ENCODE data around the gene KIF27. TPM values are rescaled to one million over a fixed set of nuclear protein-coding genes. Genes with fewer than 3 reads are reported as not detected.

The KIF27 gene
- total RNA-seq, 4 donors from 2014 or later, result 0.75 to 5.2 (median 3.6) TPM

- Histone ChIP-seq H3K36me3 (peaks cover 0 to 7% (median 4%) of the 10 kb centered on the region in 4 donors), H3K27ac (no peak overlapping the region), H3K4me3 (no peak overlapping the region), H3K27me3 (no peaks in the 10 kb centered on the region), H3K9me3 (no peaks in the 10 kb centered on the region), H3K4me1 (no peaks in the 10 kb centered on the region)
- in situ Hi-C loops (cut with MboI; ENCODE audit: low pct_ligation_motif_present in 1 of 4, low pct_unique_long_range_greater_than_20kb in 1 of 4, low sequenced_read_pairs in 3 of 4) (loop anchor here in 2 of 4 donors (25.0 kb wide), 1 partner anchor 222 kb away; no protein-coding TSS in a partner anchor), intact Hi-C loops (cut with DNase I; ENCODE audit: low total_unique reads) (no loop called here)
- TF ChIP-seq EP300 (IDR thresholded peaks at IDR 0.05; ENCODE audit: low read depth) (no peak), CTCF (IDR thresholded peaks at IDR 0.05) (no peak), POLR2AphosphoS5 (IDR thresholded peaks at IDR 0.05) (no peak), POLR2A (IDR thresholded peaks at IDR 0.05) (no peak)
- no peak for DNase-seq
- WGBS, 2 donors (ENCODE audit: low coverage in 1 of 2), result 73% methylated on average over 5 of the region's 5 CpGs; no CpG with 5 or more reads in 1 of the 2 donors
These were observed 19.5 kb upstream of the KIF27 start for GRCh38 chr9:83940590-83941303.

GRCh38 chr9:83937861-83938455, 16.7 kb upstream of the KIF27 start:
- in situ Hi-C loops (cut with MboI; ENCODE audit: low pct_ligation_motif_present in 1 of 4, low pct_unique_long_range_greater_than_20kb in 1 of 4, low sequenced_read_pairs in 3 of 4) (loop anchor here (5.0 to 25.0 kb wide), 6 partner anchors 224 to 377 kb away; no protein-coding TSS in a partner anchor), intact Hi-C loops (cut with DNase I; ENCODE audit: low total_unique reads) (loop anchor here (5.0 kb wide), 2 partner anchors 234 to 324 kb away; no protein-coding TSS in a partner anchor)
- no peak for DNase-seq
- Histone ChIP-seq H3K36me3 (peaks cover 0 to 4% (median 0%) of the 10 kb centered on the region in 4 donors), H3K4me3 (no peak overlapping the region), H3K9me3 (no peaks in the 10 kb centered on the region), H3K27ac (no peak overlapping the region), H3K4me1 (peaks cover 0 to 5% (median 4%) of the 10 kb centered on the region in 4 donors), H3K27me3 (no peaks in the 10 kb centered on the region)
- peak; percentile 62 to 76 (median 70) for TF ChIP-seq CTCF (IDR thresholded peaks at IDR 0.05)
- TF ChIP-seq EP300 (IDR thresholded peaks at IDR 0.05; ENCODE audit: low read depth), result no peak
- no peak for TF ChIP-seq POLR2A (IDR thresholded peaks at IDR 0.05)
- TF ChIP-seq POLR2AphosphoS5 (IDR thresholded peaks at IDR 0.05), result no peak
- 35 to 44% methylated on average over 1 of the region's 1 CpG for WGBS, 2 donors (ENCODE audit: low coverage in 1 of 2)

GRCh38 chr9:83936523-83936922, 15.3 kb upstream of the KIF27 start:
- H3K36me3 ChIP-seq, result peaks cover 0 to 4% (median 0%) of the 10 kb centered on the region in 4 donors
- intact Hi-C loops (cut with DNase I; ENCODE audit: low total_unique reads), result loop anchor here (5.0 kb wide), 2 partner anchors 236 to 326 kb away; no protein-coding TSS in a partner anchor
- in situ Hi-C loops (cut with MboI; ENCODE audit: low pct_ligation_motif_present in 1 of 4, low pct_unique_long_range_greater_than_20kb in 1 of 4, low sequenced_read_pairs in 3 of 4), result loop anchor here (5.0 to 25.0 kb wide), 6 partner anchors 226 to 378 kb away; no protein-coding TSS in a partner anchor
- DNase-seq, result no peak
- WGBS, 2 donors (ENCODE audit: low coverage in 1 of 2), result 79 to 86% methylated on average over 6 of the region's 6 CpGs
- H3K27ac ChIP-seq, result no peak overlapping the region
- TF ChIP-seq POLR2AphosphoS5 (IDR thresholded peaks at IDR 0.05) (no peak), POLR2A (IDR thresholded peaks at IDR 0.05) (no peak), EP300 (IDR thresholded peaks at IDR 0.05; ENCODE audit: low read depth) (no peak), CTCF (IDR thresholded peaks at IDR 0.05) (no peak)
- no peak overlapping the region for H3K4me3 ChIP-seq
- H3K27me3 ChIP-seq, result no peaks in the 10 kb centered on the region
- H3K4me1 ChIP-seq, result peaks cover 0 to 5% (median 4%) of the 10 kb centered on the region in 4 donors
- no peaks in the 10 kb centered on the region for H3K9me3 ChIP-seq

- intact Hi-C loops (cut with DNase I; ENCODE audit: low total_unique reads) (loop anchor here (5.0 kb wide), 2 partner anchors 237 to 327 kb away; no protein-coding TSS in a partner anchor), in situ Hi-C loops (cut with MboI; ENCODE audit: low pct_ligation_motif_present in 1 of 4, low pct_unique_long_range_greater_than_20kb in 1 of 4, low sequenced_read_pairs in 3 of 4) (loop anchor here (5.0 to 25.0 kb wide), 6 partner anchors 227 to 379 kb away; no protein-coding TSS in a partner anchor)
- 73 to 74% methylated on average over 3 of the region's 3 CpGs for WGBS, 2 donors (ENCODE audit: low coverage in 1 of 2)
- Histone ChIP-seq H3K36me3 (peaks cover 0 to 4% (median 0%) of the 10 kb centered on the region in 4 donors), H3K27ac (no peak overlapping the region), H3K4me3 (no peak overlapping the region), H3K9me3 (no peaks in the 10 kb centered on the region), H3K27me3 (no peaks in the 10 kb centered on the region), H3K4me1 (peaks cover 0 to 5% (median 4%) of the 10 kb centered on the region in 4 donors)
- TF ChIP-seq EP300 (IDR thresholded peaks at IDR 0.05; ENCODE audit: low read depth) (no peak), POLR2A (IDR thresholded peaks at IDR 0.05) (no peak), CTCF (IDR thresholded peaks at IDR 0.05) (no peak), POLR2AphosphoS5 (IDR thresholded peaks at IDR 0.05) (no peak)
- DNase-seq, result no peak
These were observed 14.2 kb upstream of the KIF27 start for GRCh38 chr9:83935276-83935935.
